B cell (primary cell): Measurements from ENCODE around the gene ACAP2.

Source experiments
- EZH2 ChIP-seq: IDR thresholded peaks from 2 replicates; pipeline ENCODE4 v1.6.1; 2012; ENCODE audit warnings: borderline replicate concordance, low read depth, mild to moderate bottlenecking, moderate library complexity, low read length; ENCODE audit not compliant: insufficient read depth, poor library complexity, severe bottlenecking
- TF ChIP-seq, protein P1 (sequence below): fragments of 200-600 bp; IDR thresholded peaks from one replicate; pipeline ENCODE4 v1.8.0; 2022; ENCODE audit warnings: antibody characterized with exemption, mild to moderate bottlenecking

DNA sequence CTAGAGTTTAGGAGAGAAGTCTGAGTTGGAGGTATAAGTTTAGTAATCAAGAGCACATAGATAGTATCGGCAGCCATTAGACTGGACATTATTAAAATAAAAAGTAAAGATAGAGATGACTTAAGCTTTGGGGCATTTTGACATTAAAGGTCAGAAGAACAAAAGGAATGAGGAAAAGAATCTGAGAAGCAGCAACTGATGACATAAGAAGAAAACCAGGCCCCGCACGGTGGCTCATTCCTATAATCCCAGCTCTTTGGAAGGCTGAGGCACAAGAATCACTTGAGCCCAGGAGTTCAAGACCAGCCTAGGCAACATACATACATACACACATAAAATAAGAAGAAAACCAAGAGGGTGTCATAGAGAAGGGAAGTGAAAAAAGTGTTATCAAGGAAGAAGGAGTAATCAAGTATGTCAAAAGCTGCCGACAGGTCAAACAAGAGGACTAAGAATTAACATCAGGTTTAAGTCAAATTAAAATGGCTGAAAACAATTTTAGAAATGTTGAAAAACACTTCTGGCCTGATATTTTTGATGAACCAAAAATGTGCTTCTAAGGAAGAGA is 38.9 kb downstream of the ACAP2 start:
- TF ChIP-seq, protein P1, sequence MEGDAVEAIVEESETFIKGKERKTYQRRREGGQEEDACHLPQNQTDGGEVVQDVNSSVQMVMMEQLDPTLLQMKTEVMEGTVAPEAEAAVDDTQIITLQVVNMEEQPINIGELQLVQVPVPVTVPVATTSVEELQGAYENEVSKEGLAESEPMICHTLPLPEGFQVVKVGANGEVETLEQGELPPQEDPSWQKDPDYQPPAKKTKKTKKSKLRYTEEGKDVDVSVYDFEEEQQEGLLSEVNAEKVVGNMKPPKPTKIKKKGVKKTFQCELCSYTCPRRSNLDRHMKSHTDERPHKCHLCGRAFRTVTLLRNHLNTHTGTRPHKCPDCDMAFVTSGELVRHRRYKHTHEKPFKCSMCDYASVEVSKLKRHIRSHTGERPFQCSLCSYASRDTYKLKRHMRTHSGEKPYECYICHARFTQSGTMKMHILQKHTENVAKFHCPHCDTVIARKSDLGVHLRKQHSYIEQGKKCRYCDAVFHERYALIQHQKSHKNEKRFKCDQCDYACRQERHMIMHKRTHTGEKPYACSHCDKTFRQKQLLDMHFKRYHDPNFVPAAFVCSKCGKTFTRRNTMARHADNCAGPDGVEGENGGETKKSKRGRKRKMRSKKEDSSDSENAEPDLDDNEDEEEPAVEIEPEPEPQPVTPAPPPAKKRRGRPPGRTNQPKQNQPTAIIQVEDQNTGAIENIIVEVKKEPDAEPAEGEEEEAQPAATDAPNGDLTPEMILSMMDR = no peak
- TF ChIP-seq EZH2 = no peak
